Right lobe of liver (tissue), 6 donors: ENCODE data around the gene COL23A1. TPM values are rescaled to one million over a fixed set of nuclear protein-coding genes. Genes with fewer than 3 reads are reported as not detected.

Experiments used
- ATAC-seq, 4 donors: fragments of 200-7000 bp; cut with Tn5 transposase; one replicate each; pipeline ENCODE4 v1.9.1; 2020; ENCODE audit warnings: mild to moderate bottlenecking in 4 of 4, moderate library complexity in 4 of 4
- DNase-seq, 3 donors: peaks; one replicate each; pipeline ENCODE4 v3.0.0-alpha.2; 2020
- H3K27ac ChIP-seq, 3 donors: fragments of 200-600 bp; one replicate each; pipeline ENCODE4 v1.8.0; 2022
- H3K27me3 ChIP-seq, 2 donors: fragments of 200-600 bp; one replicate each; pipeline ENCODE4 v1.8.0; 2022
- H3K36me3 ChIP-seq, 4 donors: fragments of 200-600 bp; sonication (generic) in 1 of 4; one replicate each; pipeline versions ENCODE4 v1.5.1 to v1.8.0; 2017 to 2022; ENCODE audit warnings: control low read depth in 1 of 4
- H3K4me1 ChIP-seq, 4 donors: fragments of 200-600 bp; sonication (generic) in 1 of 4; one replicate each; pipeline versions ENCODE4 v1.5.1 to v1.8.0; 2017 to 2022; ENCODE audit warnings: control low read depth in 1 of 4
- H3K4me3 ChIP-seq, 3 donors: fragments of 200-600 bp; one replicate each; pipeline ENCODE4 v1.8.0; 2022
- H3K9me3 ChIP-seq, 4 donors: fragments of 200-600 bp; sonication (generic) in 1 of 4; one replicate each; pipeline versions ENCODE4 v1.5.1 to v1.8.0; 2017 to 2022; ENCODE audit warnings: control low read depth in 1 of 4
- CTCF ChIP-seq, 4 donors: fragments of 200-600 bp in 3 of 4; fragments of 450-650 bp in 1 of 4; IDR thresholded peaks; one replicate each; pipeline versions ENCODE4 v1.5.1 to v1.8.0; 2016 to 2022; ENCODE audit warnings: antibody characterized with exemption in 4 of 4, mild to moderate bottlenecking in 2 of 4
- POLR2A ChIP-seq: fragments of 450-650 bp; IDR thresholded peaks from one replicate; pipeline ENCODE4 v1.6.1; 2017; ENCODE audit warnings: antibody characterized with exemption, mild to moderate bottlenecking
- WGBS: methylation state at CpG from one replicate; pipeline ENCODE4 v1.1.6; 2018; ENCODE audit warnings: low coverage, low lambda C conversion rate; ENCODE audit not compliant: insufficient coverage; ENCODE audit errors: missing lambda C conversion rate; 5-methylcytosine and 5-hydroxymethylcytosine counted together
- intact Hi-C, 2 donors: fragments of 100-400 bp; cut with DNase I; formaldehyde crosslinking; loops; one replicate each; pipeline versions ENCODE4 v1.11.2 to v1.14.1; 2022
- total RNA-seq, 6 experiments: library from RNA; depleted of rRNA in 2 of 6; stranded (reverse); fragments of >200 nt in 2 of 6; fragmentation: NEBNext Ultra II Directional in 3 of 6; extraction: Animal tissue kit (Norgen Biotek cat#: 25700) in 3 of 6; gene quantifications; one replicate each; pipeline versions ENCODE4 v1.1.0 to v1.2.4, GENCODE V29; 2016 to 2023
- donor health status: DM: no; HTN: yes; CAD: no.
- donor health status: DM: no; HTN: no; CAD: no.
- donor health status: DM: no; HTN: no; CAD: no.
- donor health status: DM: no; HTN: yes; CAD: no.
- donor health status: DM: no; HTN: yes; CAD: no.

Gene COL23A1
- total RNA-seq, 6 experiments from 2014 or later = 0.25 to 1.2 (median 0.50) TPM

DNA sequence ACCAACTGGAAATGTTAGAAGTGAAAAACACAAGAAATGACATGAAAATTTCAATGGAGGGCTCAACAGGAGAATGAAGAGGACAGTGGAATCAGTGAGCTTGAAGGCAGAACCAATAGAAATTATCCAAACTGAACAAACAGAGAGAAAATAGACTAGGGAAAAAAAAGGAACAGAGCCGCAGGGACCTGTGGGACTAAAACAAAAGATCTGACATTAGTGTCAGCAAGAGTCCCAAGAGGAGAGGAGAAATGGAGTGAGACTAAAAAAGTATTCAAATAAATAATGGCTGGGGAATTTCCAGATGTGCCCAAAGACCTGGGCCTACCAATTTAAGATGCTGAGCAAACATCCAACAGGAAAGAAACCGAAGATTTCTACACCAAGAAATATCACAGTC, 182.5 kb downstream of the COL23A1 start:
- intact Hi-C loops = no loop called here
- 87% methylated on average over 2 of the region's 2 CpGs for WGBS
- TF ChIP-seq POLR2A (no peak), CTCF (IDR thresholded peaks at IDR 0.05) (no peak)

GRCh38 chr5:178404987-178405386, 185.2 kb downstream of the COL23A1 start:
- no peaks in the 10 kb centered on the region for H3K36me3 ChIP-seq
- no peak overlapping the region for H3K4me3 ChIP-seq
- TF ChIP-seq CTCF (IDR thresholded peaks at IDR 0.05) = no peak
- no peak for TF ChIP-seq POLR2A
- DNase-seq (peak in 1 of 3 donors; percentile 26), ATAC-seq (no peak)
- WGBS = 54% methylated on average over 5 of the region's 8 CpGs
- intact Hi-C loops = no loop called here
- no peak overlapping the region for H3K27ac ChIP-seq
- H3K4me1 ChIP-seq = no peaks in the 10 kb centered on the region
- no peaks in the 10 kb centered on the region for H3K9me3 ChIP-seq
- no peaks in the 10 kb centered on the region for H3K27me3 ChIP-seq

More for the DNA sequence above, 182.5 kb downstream of the COL23A1 start:
- H3K4me1 ChIP-seq = no peaks in the 10 kb centered on the region
- no peaks in the 10 kb centered on the region for H3K36me3 ChIP-seq
- no peak overlapping the region for H3K27ac ChIP-seq
- H3K4me3 ChIP-seq = no peak overlapping the region
- no peak for DNase-seq
- ATAC-seq = no peak
- no peaks in the 10 kb centered on the region for H3K27me3 ChIP-seq
- H3K9me3 ChIP-seq = no peaks in the 10 kb centered on the region

DNA sequence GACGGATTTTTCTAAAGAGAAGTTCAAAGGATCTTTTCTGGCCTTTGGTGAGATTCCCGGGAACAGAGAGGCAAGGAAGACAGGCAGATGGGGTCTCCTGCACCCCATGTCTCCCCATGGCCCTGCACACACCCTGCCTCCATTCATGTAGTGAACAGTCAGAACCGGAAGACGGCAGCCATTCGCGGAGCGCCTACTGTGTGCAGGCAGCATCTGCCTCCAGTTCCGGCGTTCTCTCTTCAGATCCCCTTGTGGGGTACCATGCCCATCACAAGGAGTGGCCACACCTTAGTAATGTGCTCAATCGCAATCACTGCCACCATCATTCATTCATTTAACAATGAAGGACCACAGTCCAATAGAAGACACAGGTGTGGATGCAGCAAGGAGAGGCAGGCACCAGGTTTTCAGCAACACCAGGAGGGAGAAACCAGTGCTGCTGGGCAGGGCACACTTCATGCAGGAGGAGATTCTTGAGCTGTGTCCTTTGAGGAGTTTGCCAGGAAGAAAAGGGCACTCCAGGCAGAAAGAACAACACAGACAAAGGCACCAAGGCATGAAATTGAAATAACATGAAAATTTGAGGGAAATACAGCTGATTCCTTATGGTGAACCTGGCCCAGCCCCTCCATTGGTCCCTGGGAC, 186.1 kb downstream of the COL23A1 start:
- ATAC-seq (no peak), DNase-seq (peak in 1 of 3 donors; percentile 21)
- 91% methylated on average over 3 of the region's 10 CpGs for WGBS
- H3K9me3 ChIP-seq = no peaks in the 10 kb centered on the region
- H3K27me3 ChIP-seq = no peaks in the 10 kb centered on the region
- intact Hi-C loops = no loop called here
- no peaks in the 10 kb centered on the region for H3K36me3 ChIP-seq
- H3K4me3 ChIP-seq = no peak overlapping the region
- no peaks in the 10 kb centered on the region for H3K4me1 ChIP-seq
- TF ChIP-seq POLR2A (no peak), CTCF (IDR thresholded peaks at IDR 0.05) (no peak)
- no peak overlapping the region for H3K27ac ChIP-seq

DNA sequence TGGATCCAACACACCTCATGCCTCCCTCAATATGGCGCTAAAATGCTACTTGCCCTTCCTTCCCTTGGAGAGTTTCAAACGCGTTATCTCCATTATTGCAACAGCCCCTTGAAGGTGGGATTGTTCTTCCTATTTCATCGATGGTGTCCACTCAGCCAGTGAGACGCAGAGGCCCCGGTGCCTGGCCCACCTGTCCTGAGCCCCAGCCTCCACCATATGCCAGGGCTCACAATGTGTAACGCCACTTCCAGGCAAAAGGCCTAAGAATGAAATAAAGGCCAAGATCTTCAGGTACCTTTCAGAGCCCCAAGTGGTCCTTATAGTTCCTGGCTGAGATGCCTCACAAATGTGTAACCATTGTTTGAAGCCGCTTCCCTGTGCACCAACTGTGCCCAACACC, 186.8 kb downstream of the COL23A1 start:
- intact Hi-C loops = no loop called here
- Histone ChIP-seq H3K9me3 (no peaks in the 10 kb centered on the region), H3K36me3 (no peaks in the 10 kb centered on the region), H3K27me3 (no peaks in the 10 kb centered on the region), H3K27ac (no peak overlapping the region), H3K4me3 (no peak overlapping the region), H3K4me1 (no peaks in the 10 kb centered on the region)
- DNase-seq (no peak), ATAC-seq (no peak)
- WGBS = 91% methylated on average over 8 of the region's 8 CpGs
- no peak for TF ChIP-seq CTCF (IDR thresholded peaks at IDR 0.05)
- TF ChIP-seq POLR2A = no peak
